Type B pancreatic cell (in vitro differentiated cells): ENCODE results near the gene NLRP3. TPM values are rescaled to one million over a fixed set of nuclear protein-coding genes. Genes with fewer than 3 reads are reported as not detected.

Experiments
- total RNA-seq: library from RNA; stranded (reverse); gene quantifications from 2 replicates; pipeline ENCODE4 v1.2.1, GENCODE V29; 2021; ENCODE audit warnings: low replicate concordance

Gene NLRP3
- total RNA-seq, 1 donor from 2014 or later: not detected

Other genes starting within 250 kb of the NLRP3 start
- gene ZNF124, start 244.2 kb upstream of the NLRP3 start, total RNA-seq: 55.1 and 134 TPM in 2 replicates
- gene VN1R5, start 160.1 kb upstream of the NLRP3 start, total RNA-seq: not detected in 2 replicates
- gene ZNF496, start 84.3 kb upstream of the NLRP3 start, total RNA-seq: 24.3 and 47.1 TPM in 2 replicates
- gene OR2B11, start 41.9 kb downstream of the NLRP3 start, total RNA-seq: not detected in 2 replicates
- gene OR2C3, start 120.3 kb downstream of the NLRP3 start, total RNA-seq: not detected in 2 replicates
- not detected in 2 replicates for gene GCSAML, start 133.0 kb downstream of the NLRP3 start, total RNA-seq
- gene OR2G2, start 172.2 kb downstream of the NLRP3 start, total RNA-seq: not detected in 2 replicates
- gene OR2G3, start 189.4 kb downstream of the NLRP3 start, total RNA-seq: not detected in 2 replicates